H1 (cell line): ENCODE measurements around the gene MBP. TPM values are rescaled to one million over a fixed set of nuclear protein-coding genes. Genes with fewer than 3 reads are reported as not detected.

Experiments
- CHD1 ChIP-seq: IDR thresholded peaks from 2 replicates; pipeline ENCODE4 v1.6.1; 2012; ENCODE audit warnings: low read depth, low read length, improper control_type of control experiment
- CREB1 ChIP-seq: IDR thresholded peaks from 2 replicates; pipeline ENCODE4 v1.6.1; 2012; ENCODE audit warnings: inconsistent platforms
- EZH2 ChIP-seq: fragments of 200-600 bp; sonication (generic); IDR thresholded peaks from 2 replicates; pipeline ENCODE4 v1.7.1; 2012; ENCODE audit warnings: low read depth, mild to moderate bottlenecking, moderate library complexity, low read length, inconsistent platforms; ENCODE audit not compliant: severe bottlenecking
- FOSL1 ChIP-seq: IDR thresholded peaks from 2 replicates; pipeline ENCODE4 v1.6.1; 2011; ENCODE audit warnings: mild to moderate bottlenecking, low read depth, low read length, moderate library complexity; ENCODE audit not compliant: insufficient read depth
- GTF2F1 ChIP-seq: IDR thresholded peaks from 2 replicates; pipeline ENCODE4 v1.6.1; 2012; ENCODE audit warnings: low read depth, low read length, improper control_type of control experiment, borderline replicate concordance
- HDAC2 ChIP-seq, 2 experiments: fragments of 300-600 bp in 1 of 2; sonication (generic) in 1 of 2; IDR thresholded peaks; 2 replicates each; pipeline ENCODE4 v1.6.1; 2011 to 2012; ENCODE audit warnings: low read depth in 2 of 2, low read length in 2 of 2, mild to moderate bottlenecking in 2 of 2, moderate library complexity in 2 of 2, borderline replicate concordance in 1 of 2, inconsistent platforms in 1 of 2
- HDAC6 ChIP-seq: IDR thresholded peaks from one replicate; pipeline ENCODE4 v1.7.1; 2012; ENCODE audit warnings: low read depth, mild to moderate bottlenecking, inconsistent platforms, low read length, moderate library complexity
- KDM5A ChIP-seq: fragments of 200-600 bp; IDR thresholded peaks from 2 replicates; pipeline ENCODE4 v1.7.1; 2012; ENCODE audit warnings: mild to moderate bottlenecking, low read length, inconsistent platforms, mixed read lengths
- MAX ChIP-seq: IDR thresholded peaks from 2 replicates; pipeline ENCODE4 v1.6.1; 2012; ENCODE audit warnings: inconsistent platforms
- NRF1 ChIP-seq: IDR thresholded peaks from 2 replicates; pipeline ENCODE4 v1.6.1; 2011; ENCODE audit warnings: mild to moderate bottlenecking, low read depth, low read length, improper control_type of control experiment
- POLR2A ChIP-seq, 2 experiments: IDR thresholded peaks; 1 replicate in 1 of 2; 2 replicates in 1 of 2; pipeline ENCODE4 v1.6.1; 2011; ENCODE audit warnings: low read depth in 2 of 2, low read length in 2 of 2, mild to moderate bottlenecking in 2 of 2; ENCODE audit errors: control extremely low read depth in 1 of 2
- POLR2AphosphoS5 ChIP-seq: IDR thresholded peaks from 2 replicates; pipeline ENCODE4 v1.6.1; 2011; ENCODE audit warnings: low read depth, low read length
- POU5F1 ChIP-seq: IDR thresholded peaks from 2 replicates; pipeline ENCODE4 v1.6.1; 2011; ENCODE audit warnings: low read depth, mild to moderate bottlenecking, low read length, moderate library complexity
- RBBP5 ChIP-seq: IDR thresholded peaks from 2 replicates; pipeline ENCODE4 v1.7.1; 2012; ENCODE audit warnings: low read depth, mild to moderate bottlenecking, inconsistent platforms, low read length, moderate library complexity, borderline replicate concordance
- RFX5 ChIP-seq: IDR thresholded peaks from 2 replicates; pipeline ENCODE4 v1.6.1; 2011; ENCODE audit warnings: low read depth, low read length, improper control_type of control experiment, borderline replicate concordance
- SP1 ChIP-seq: IDR thresholded peaks from 2 replicates; pipeline ENCODE4 v1.6.1; 2011; ENCODE audit warnings: low read depth, low read length
- SRF ChIP-seq: IDR thresholded peaks from 2 replicates; pipeline ENCODE4 v1.6.1; 2011; ENCODE audit warnings: mild to moderate bottlenecking, low read depth, low read length, moderate library complexity
- TAF1 ChIP-seq: IDR thresholded peaks from 2 replicates; pipeline ENCODE4 v1.6.1; 2011; ENCODE audit warnings: mild to moderate bottlenecking, low read depth, low read length
- TAF7 ChIP-seq: optimal IDR thresholded peaks from 2 replicates; pipeline ENCODE3; 2011; ENCODE audit warnings: low read depth, mild to moderate bottlenecking, inconsistent platforms, low read length, moderate library complexity, borderline replicate concordance
- TBP ChIP-seq: IDR thresholded peaks from 2 replicates; pipeline ENCODE4 v1.6.1; 2011; ENCODE audit warnings: low read depth, low read length, improper control_type of control experiment
- TCF12 ChIP-seq: IDR thresholded peaks from 2 replicates; pipeline ENCODE4 v1.6.1; 2011; ENCODE audit warnings: low read depth, mild to moderate bottlenecking, low read length
- TEAD4 ChIP-seq: IDR thresholded peaks from 2 replicates; pipeline ENCODE4 v1.6.1; 2012; ENCODE audit warnings: low read depth, low read length, inconsistent platforms, mixed read lengths
- polyA plus RNA-seq, 7 experiments: library from polyadenylated mRNA; depleted of rRNA in 3 of 7; stranded (reverse) in 5 of 7; unstranded in 2 of 7; fragments of >200 nt in 5 of 7; fragments of 200-250 nt in 2 of 7; gene quantifications; 1 replicate in 5 of 7; 2 replicates in 1 of 7; 4 replicates in 1 of 7; pipeline versions ENCODE4 v1.2.1 to v1.2.3, GENCODE V29; 2011 to 2013; ENCODE audit warnings: missing spikeins in 2 of 7, mixed read lengths in 2 of 7
- total RNA-seq: library from RNA; stranded (reverse); fragmentation: NEBNext Ultra II Directional; extraction: Animal tissue kit (Norgen Biotek cat#: 25700); gene quantifications from 2 replicates; pipeline ENCODE4 v1.2.1, GENCODE V29; 2021
- TF ChIP-seq, protein P1 (sequence below): IDR thresholded peaks from 2 replicates; pipeline ENCODE4 v1.6.1; 2011; ENCODE audit warnings: low read length, improper control_type of control experiment
- TF ChIP-seq, protein P2 (sequence below): IDR thresholded peaks from 2 replicates; pipeline ENCODE4 v1.6.1; 2012; ENCODE audit warnings: inconsistent platforms

Gene MBP
- total and polyA plus RNA-seq, 2 of the 8 experiments (the other 6 are each of a cell fraction or from before 2014, with no cell fraction given), result 7.7 to 19.2 TPM

DNA sequence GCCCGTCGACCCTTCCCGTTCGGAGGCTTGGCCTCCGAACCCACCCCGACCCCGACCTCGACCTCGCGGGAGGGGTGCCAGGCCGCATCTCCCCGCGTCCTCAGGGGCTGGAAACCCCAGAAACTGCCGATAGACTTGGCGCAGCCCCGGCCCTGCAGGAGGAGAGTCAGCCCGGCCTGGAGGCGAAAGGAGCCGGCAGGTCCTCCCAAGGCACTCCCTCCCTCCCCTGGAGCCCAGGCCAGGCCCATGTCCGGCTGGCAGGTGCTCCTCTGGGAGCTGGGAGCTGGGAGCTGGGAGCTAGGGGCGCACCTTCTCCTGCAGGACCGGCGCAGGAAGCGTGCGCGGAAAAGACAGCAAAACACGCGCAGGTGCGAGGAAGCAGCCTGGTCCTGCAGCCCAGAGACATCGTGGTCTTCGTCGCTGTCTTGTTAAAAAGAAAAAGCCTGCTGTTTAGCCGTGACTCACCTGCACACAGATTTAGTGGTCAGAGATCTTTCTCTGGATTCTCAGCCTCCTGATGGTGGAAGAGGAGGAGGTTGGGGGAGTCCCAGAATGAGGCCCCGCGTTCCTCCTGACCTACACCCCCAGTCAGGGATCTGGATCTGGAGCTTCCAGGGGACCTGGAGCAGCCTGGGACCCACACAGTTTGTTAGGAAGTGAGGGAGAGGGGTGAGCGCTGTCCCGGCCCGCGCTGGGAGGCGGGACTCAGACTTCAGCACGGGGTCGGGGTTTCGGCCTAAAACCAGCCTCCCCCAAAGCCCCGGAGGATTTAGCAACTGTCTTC lies 660 bp upstream of the MBP start (continued):
- TF ChIP-seq FOSL1 (no peak), TEAD4 (no peak), POU5F1 (no peak), CHD1 (no peak), KDM5A (no peak), CREB1 (no peak), NRF1 (no peak), TCF12 (no peak), GTF2F1 (no peak), SRF (no peak), RFX5 (no peak), MAX (peak; percentile 84), TAF1 (no peak), TAF7 (no peak), HDAC6 (no peak), TBP (no peak), POLR2AphosphoS5 (no peak), HDAC2 (IDR thresholded peaks at IDR 0.05; ENCODE audit: borderline replicate concordance in 1 of 2, low read depth in 2 of 2, low read length in 2 of 2) (no peak; a peak in 1 of 4 replicates), RBBP5 (no peak), EZH2 (peak; percentile 58), SP1 (no peak), POLR2A (IDR thresholded peaks at IDR 0.05; ENCODE audit: control extremely low read depth in 1 of 2, low read depth in 2 of 2, low read length in 2 of 2) (no peak)
- TF ChIP-seq, protein P1, sequence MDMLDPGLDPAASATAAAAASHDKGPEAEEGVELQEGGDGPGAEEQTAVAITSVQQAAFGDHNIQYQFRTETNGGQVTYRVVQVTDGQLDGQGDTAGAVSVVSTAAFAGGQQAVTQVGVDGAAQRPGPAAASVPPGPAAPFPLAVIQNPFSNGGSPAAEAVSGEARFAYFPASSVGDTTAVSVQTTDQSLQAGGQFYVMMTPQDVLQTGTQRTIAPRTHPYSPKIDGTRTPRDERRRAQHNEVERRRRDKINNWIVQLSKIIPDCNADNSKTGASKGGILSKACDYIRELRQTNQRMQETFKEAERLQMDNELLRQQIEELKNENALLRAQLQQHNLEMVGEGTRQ, result no peak
- TF ChIP-seq, protein P2, sequence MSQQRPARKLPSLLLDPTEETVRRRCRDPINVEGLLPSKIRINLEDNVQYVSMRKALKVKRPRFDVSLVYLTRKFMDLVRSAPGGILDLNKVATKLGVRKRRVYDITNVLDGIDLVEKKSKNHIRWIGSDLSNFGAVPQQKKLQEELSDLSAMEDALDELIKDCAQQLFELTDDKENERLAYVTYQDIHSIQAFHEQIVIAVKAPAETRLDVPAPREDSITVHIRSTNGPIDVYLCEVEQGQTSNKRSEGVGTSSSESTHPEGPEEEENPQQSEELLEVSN, result peak; percentile 88
